GM12892 (cell line): ENCODE measurements around the gene RNPEP.

Experiments used
- DNase-seq: peaks from one replicate; pipeline ENCODE4 v3.0.0; 2011; ENCODE audit not compliant: insufficient read length
- FAIRE-seq: peaks from 2 replicates; lab custom pipeline; 2011; peaks lifted over from hg19 to GRCh38; lab: Jason Lieb, UNC
- POLR2A ChIP-seq: IDR thresholded peaks from 2 replicates; pipeline ENCODE4 v1.6.1; 2011; ENCODE audit warnings: low read depth, low read length, control low read depth
- POLR2AphosphoS5 ChIP-seq: IDR thresholded peaks from 2 replicates; pipeline ENCODE4 v1.6.1; 2011; ENCODE audit warnings: low read depth, low read length, control low read depth
- TAF1 ChIP-seq: IDR thresholded peaks from 2 replicates; pipeline ENCODE4 v1.6.1; 2011; ENCODE audit warnings: low read depth, mild to moderate bottlenecking, control low read depth, low read length, borderline replicate concordance

The RNPEP gene

DNA sequence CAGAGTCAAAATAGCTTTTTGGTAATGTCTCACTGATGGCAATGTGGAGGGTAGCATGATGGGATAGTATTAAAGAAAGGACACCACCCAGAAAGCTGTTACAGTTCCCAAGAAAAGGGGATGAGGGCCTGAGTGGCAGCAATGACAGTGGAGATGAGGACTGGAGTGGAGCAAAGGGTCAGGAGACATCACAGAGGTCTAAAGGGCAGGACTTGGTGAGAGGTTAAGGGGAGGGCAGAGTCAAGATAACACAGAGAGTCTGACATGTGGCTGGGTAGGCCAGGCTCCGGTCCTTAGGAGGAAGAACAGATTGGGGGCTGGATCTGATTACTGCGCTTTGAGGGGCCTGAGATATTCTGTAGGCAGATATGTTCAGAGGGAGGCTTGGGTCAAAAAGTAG is 47.3 kb downstream of the RNPEP start:
- DNase-seq (no peak), FAIRE-seq (no peak)
- TF ChIP-seq POLR2A (no peak), POLR2AphosphoS5 (no peak), TAF1 (no peak)

DNA sequence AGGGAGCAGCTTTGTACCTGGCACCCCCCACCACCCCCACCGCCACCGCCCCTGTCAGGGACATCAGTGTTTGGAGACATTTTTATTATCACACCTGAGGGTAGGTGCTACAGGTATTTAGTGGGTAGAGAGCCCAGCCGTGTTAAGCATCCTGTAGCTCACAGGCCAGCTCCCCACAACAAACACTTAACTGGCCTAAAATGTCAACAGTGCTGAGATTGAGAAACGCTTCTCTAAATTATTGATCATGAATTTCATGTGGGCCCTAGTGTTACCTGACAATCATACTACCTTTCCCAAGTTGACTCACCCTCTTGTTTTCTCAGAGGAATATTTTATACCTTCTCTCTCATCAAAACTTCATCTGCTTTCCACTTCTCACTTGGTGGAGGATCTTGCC is 49.3 kb downstream of the RNPEP start:
- no peak for DNase-seq
- no peak for FAIRE-seq
- TF ChIP-seq POLR2AphosphoS5 (no peak), POLR2A (no peak), TAF1 (no peak)

- FAIRE-seq (no peak), DNase-seq (no peak)
- no peak for TF ChIP-seq TAF1
- TF ChIP-seq POLR2A, result no peak
- no peak for TF ChIP-seq POLR2AphosphoS5
These were observed 51.8 kb downstream of the RNPEP start for GRCh38 chr1:202034149-202034682.

DNA sequence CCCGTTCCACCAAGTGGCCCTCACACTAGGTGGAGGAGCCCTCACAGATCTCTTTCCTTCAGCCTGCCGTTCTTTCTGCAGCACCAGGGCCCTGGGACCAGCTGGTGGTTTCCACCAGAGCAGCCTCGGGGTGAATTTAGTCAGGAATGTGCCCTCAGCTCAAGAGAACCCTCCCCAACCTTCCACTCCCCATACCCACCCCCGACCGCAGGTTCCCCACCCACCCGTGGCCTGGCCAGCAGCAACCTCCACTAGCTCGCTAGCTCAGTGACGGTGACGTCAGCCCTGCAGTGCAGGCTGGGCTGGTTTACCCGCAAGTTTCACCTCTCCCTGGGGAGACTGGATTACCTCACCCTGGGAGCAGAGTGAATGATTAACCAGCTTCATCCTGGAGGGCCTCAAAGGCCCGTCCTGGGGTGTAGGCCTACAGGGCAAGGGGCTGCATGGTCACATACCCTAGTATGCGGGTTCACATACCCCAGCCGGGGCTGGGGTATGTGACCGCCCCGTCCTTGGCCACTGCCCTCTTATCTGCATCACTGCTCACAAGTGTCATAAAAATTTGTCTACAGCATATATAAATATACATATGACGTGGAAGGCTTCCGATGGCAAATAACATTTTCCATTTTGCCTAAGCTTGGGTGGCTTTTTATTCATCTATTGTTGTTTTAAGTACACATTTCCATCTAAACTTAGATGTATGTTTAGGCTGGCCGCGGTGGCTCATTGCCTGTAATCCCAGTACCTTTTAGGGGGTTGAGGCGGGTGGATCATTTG is 52.4 kb downstream of the RNPEP start:
- TF ChIP-seq TAF1 (no peak), POLR2AphosphoS5 (no peak), POLR2A (no peak)
- FAIRE-seq, result no peak
- no peak for DNase-seq

GRCh38 chr1:202036595-202037387 is 54.3 kb downstream of the RNPEP start:
- no peak for DNase-seq
- TF ChIP-seq TAF1, result no peak
- no peak for TF ChIP-seq POLR2A
- no peak for TF ChIP-seq POLR2AphosphoS5
- no peak for FAIRE-seq

DNA sequence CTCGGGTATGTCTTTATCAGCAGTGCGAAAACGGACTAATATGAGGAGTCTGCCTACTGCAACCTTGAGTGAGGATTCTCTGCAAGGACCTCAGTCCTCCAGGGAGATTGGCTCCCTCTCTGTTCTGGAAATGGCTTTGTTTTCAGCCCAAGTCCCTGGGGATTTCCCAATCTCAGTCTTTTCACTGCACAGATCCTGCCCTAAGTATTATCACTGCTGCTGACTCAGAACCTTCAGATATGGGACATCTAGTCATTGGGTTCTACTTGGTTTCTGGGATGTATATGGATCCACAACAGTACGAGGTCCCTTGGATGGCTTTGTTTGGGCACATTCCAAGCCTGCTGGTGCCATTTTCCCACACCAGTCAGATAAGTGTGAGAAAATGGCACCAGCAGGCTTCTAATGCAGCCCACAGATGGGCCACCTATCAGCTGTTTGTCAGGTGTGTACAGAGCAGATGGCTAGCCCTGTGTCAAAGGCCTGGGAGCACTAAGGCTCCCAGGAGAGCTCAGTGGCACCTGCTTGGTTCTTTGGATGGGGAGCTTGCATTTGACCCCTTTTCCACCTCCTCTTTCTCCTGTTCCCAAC is 55.4 kb downstream of the RNPEP start:
- FAIRE-seq, result no peak
- no peak for DNase-seq

DNA sequence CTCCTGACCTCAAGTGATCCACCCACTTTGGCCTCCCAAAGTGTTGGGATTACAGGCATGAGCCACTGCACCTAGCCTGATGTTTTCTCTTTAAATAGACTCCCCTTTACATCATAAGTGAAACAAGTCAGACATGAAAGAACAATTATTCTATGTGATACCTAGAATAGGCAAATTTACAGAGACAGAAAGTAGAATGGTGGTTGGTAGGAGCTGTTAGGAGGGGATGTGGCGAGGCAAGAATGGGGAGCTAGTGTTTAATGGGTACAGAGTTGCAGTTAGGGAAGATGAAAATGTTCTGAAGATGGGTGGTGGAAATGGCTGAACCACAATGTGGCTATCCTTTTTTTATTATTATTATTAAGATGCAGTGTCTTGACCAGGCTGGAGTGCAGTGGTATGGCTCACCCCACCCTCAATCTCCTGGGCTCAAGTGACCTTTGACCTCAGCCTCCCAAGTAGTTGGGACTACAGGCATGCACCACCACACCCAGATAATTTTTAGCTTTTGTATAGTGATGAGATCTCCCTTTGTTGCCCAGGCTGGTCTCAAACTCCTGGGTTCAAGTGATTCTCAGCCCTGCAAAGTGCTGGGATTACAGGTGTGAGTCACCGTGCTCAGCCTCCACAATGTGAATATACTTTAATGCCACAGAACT is 56.4 kb downstream of the RNPEP start:
- FAIRE-seq (no peak), DNase-seq (no peak)
- TF ChIP-seq POLR2AphosphoS5, result no peak
- no peak for TF ChIP-seq TAF1
- no peak for TF ChIP-seq POLR2A

More for the DNA sequence above, 55.4 kb downstream of the RNPEP start:
- TF ChIP-seq POLR2A (no peak), POLR2AphosphoS5 (no peak), TAF1 (no peak)

- DNase-seq (no peak), FAIRE-seq (no peak)
- TF ChIP-seq POLR2AphosphoS5 (no peak), POLR2A (no peak), TAF1 (no peak)
These were observed 63.3 kb downstream of the RNPEP start for GRCh38 chr1:202045705-202046104.

DNA sequence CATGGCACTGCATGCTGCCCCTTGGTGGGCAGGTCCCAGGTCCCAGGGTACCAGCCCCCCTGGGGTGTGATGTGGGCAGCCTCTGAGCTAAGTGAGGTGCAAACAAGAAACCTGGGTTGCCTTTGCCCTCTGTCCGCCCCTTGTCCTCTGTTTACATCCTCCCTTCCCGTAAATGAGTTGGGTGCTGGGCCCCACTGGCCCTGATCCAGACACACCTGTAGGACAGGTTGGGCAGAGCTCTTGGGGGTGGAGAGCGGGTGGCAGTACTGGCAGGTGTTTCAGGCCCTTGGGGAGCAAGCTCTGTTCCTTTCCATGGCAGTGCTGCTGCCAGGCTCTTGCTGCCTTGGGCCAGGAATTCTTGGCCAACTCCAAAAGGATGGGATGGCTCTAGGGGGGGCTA is 63.8 kb downstream of the RNPEP start:
- no peak for FAIRE-seq
- DNase-seq, result no peak
- TF ChIP-seq POLR2A (no peak), POLR2AphosphoS5 (no peak), TAF1 (no peak)

- TF ChIP-seq POLR2A (no peak), TAF1 (no peak), POLR2AphosphoS5 (no peak)
- DNase-seq (no peak), FAIRE-seq (no peak)
These were observed 64.6 kb downstream of the RNPEP start for GRCh38 chr1:202046748-202047708.
